CD14-positive monocyte (primary cell): ENCODE measurements around the gene CDKN2C. TPM values are rescaled to one million over a fixed set of nuclear protein-coding genes. Genes with fewer than 3 reads are reported as not detected.
"Not testable (repeated sequence)": the region's sequence is repeated elsewhere in the genome, so short reads cannot be mapped to it uniquely, and the experiment has no call there.

Experiments
- DNase-seq, 3 donors: peaks; one replicate each; pipeline ENCODE4 v3.0.0-alpha.2; 2011 to 2022
- H2AFZ ChIP-seq: 2 replicates; pipeline ENCODE4 v1.6.0; 2012; ENCODE audit warnings: mild to moderate bottlenecking, low read depth, low read length, inconsistent platforms; ENCODE audit not compliant: insufficient read depth, poor library complexity, severe bottlenecking
- H3K27ac ChIP-seq, 2 donors: 1 replicate in 1 of 2; 2 replicates in 1 of 2; pipeline ENCODE4 v1.5.1; 2012 to 2013; ENCODE audit warnings: low read length in 2 of 2, control low read depth in 1 of 2, inconsistent platforms in 1 of 2, low read depth in 1 of 2, mild to moderate bottlenecking in 1 of 2
- H3K27me3 ChIP-seq, 2 donors: one replicate each; pipeline versions ENCODE4 v1.6.0 to v1.6.1; 2011 to 2013; ENCODE audit warnings: low read length in 2 of 2; ENCODE audit not compliant: control insufficient read depth in 2 of 2, insufficient read depth in 2 of 2
- H3K36me3 ChIP-seq, 2 donors: replicated peaks in 1 of 2; 1 replicate in 1 of 2; 2 replicates in 1 of 2; pipeline versions ENCODE4 v1.5.1 to v1.6.1; 2012 to 2013; ENCODE audit warnings: low read length in 2 of 2, control low read depth in 1 of 2, inconsistent platforms in 1 of 2, mild to moderate bottlenecking in 1 of 2; ENCODE audit not compliant: insufficient read depth in 2 of 2, control insufficient read depth in 1 of 2
- H3K4me1 ChIP-seq, 2 donors: 1 replicate in 1 of 2; 2 replicates in 1 of 2; pipeline versions ENCODE4 v1.5.1 to v1.6.1; 2012 to 2013; ENCODE audit warnings: low read length in 2 of 2, control low read depth in 1 of 2, inconsistent platforms in 1 of 2, mild to moderate bottlenecking in 1 of 2, moderate library complexity in 1 of 2; ENCODE audit not compliant: insufficient read depth in 2 of 2, control insufficient read depth in 1 of 2
- H3K4me2 ChIP-seq: replicated peaks from 2 replicates; pipeline ENCODE3; 2012; ENCODE audit warnings: low read length, moderate library complexity, mild to moderate bottlenecking; ENCODE audit not compliant: poor library complexity, severe bottlenecking; ENCODE audit errors: extremely low read depth
- H3K4me3 ChIP-seq, 3 experiments: fragments of 200-600 bp in 1 of 3; sonication (generic) in 1 of 3; replicated peaks in 1 of 3; 1 replicate in 2 of 3; 2 replicates in 1 of 3; pipeline ENCODE4 v1.5.1; 2011 to 2013; ENCODE audit warnings: low read length in 3 of 3, mild to moderate bottlenecking in 3 of 3, control low read depth in 2 of 3, low read depth in 2 of 3, inconsistent platforms in 1 of 3, moderate library complexity in 1 of 3
- H3K79me2 ChIP-seq: 2 replicates; pipeline ENCODE4 v1.6.0; 2012; ENCODE audit warnings: mild to moderate bottlenecking, control low read depth, inconsistent platforms, low read length, moderate library complexity; ENCODE audit not compliant: insufficient read depth
- H3K9ac ChIP-seq: 2 replicates; pipeline ENCODE4 v1.6.0; 2017; ENCODE audit warnings: low read length, mild to moderate bottlenecking; ENCODE audit not compliant: insufficient read depth, poor library complexity, severe bottlenecking
- H3K9me3 ChIP-seq, 2 donors: replicated peaks in 1 of 2; 1 replicate in 1 of 2; 2 replicates in 1 of 2; pipeline versions ENCODE4 v1.5.1 to v1.6.1; 2012 to 2013; ENCODE audit warnings: low read length in 2 of 2, control low read depth in 1 of 2; ENCODE audit not compliant: control insufficient read depth in 1 of 2, insufficient read depth in 1 of 2
- H4K20me1 ChIP-seq: 2 replicates; pipeline ENCODE4 v1.6.0; 2012; ENCODE audit warnings: mild to moderate bottlenecking, low read length, control low read depth, moderate library complexity; ENCODE audit not compliant: insufficient read depth
- H3K27ac Mint-ChIP-seq, 7 donors: one replicate each; pipeline ENCODE4 v1.8.0; 2020; ENCODE audit warnings: mild to moderate bottlenecking in 7 of 7, mixed read lengths in 7 of 7, moderate library complexity in 6 of 7, inconsistent platforms in 2 of 7
- H3K27me3 Mint-ChIP-seq, 3 donors: one replicate each; pipeline ENCODE4 v1.8.0; 2021 to 2022; ENCODE audit warnings: low read depth in 3 of 3, mild to moderate bottlenecking in 3 of 3, mixed read lengths in 3 of 3, moderate library complexity in 3 of 3, inconsistent platforms in 1 of 3
- H3K36me3 Mint-ChIP-seq, 2 donors: one replicate each; pipeline ENCODE4 v1.8.0; 2020; ENCODE audit warnings: mixed read lengths in 2 of 2, inconsistent platforms in 1 of 2, mild to moderate bottlenecking in 1 of 2
- H3K4me1 Mint-ChIP-seq: one replicate; pipeline ENCODE4 v1.8.0; 2020; ENCODE audit warnings: mild to moderate bottlenecking, mixed read lengths
- H3K4me3 Mint-ChIP-seq, 2 donors: one replicate each; pipeline ENCODE4 v1.8.0; 2020; ENCODE audit warnings: mild to moderate bottlenecking in 2 of 2, mixed read lengths in 2 of 2, moderate library complexity in 1 of 2
- H3K9me3 Mint-ChIP-seq, 7 donors: one replicate each; pipeline ENCODE4 v1.8.0; 2020 to 2022; ENCODE audit warnings: mixed read lengths in 7 of 7, mild to moderate bottlenecking in 6 of 7, moderate library complexity in 6 of 7, inconsistent platforms in 2 of 7
- WGBS: methylation state at CpG from one replicate; pipeline ENCODE4 v1.1.5; 2013; ENCODE audit warnings: missing lambda C conversion rate; ENCODE audit not compliant: insufficient coverage; 5-methylcytosine and 5-hydroxymethylcytosine counted together
- intact Hi-C, 2 donors: fragments of 100-400 bp; cut with micrococcal nuclease; formaldehyde crosslinking; loops; one replicate each; pipeline versions ENCODE4 v1.15.0 to v1.15.1; 2023
- polyA plus RNA-seq, 3 donors: library from polyadenylated mRNA; depleted of rRNA in 1 of 3; unstranded in 2 of 3; stranded (reverse) in 1 of 3; fragments of 300-500 nt in 2 of 3; fragments of >200 nt in 1 of 3; fragmentation: Illumina TruSeq in 2 of 3; gene quantifications; 1 replicate in 2 of 3; 2 replicates in 1 of 3; pipeline ENCODE4 v1.2.3, GENCODE V29; 2012 to 2021
- TF ChIP-seq, protein P1 (sequence below): fragments of 200-600 bp; IDR thresholded peaks from one replicate; pipeline ENCODE4 v1.8.0; 2022; ENCODE audit warnings: antibody characterized with exemption, mild to moderate bottlenecking

CDKN2C gene
- polyA plus RNA-seq, 3 donors = 5.3 to 9.9 (median 7.4) TPM

GRCh38 chr1:50995651-50996050 lies 25.6 kb downstream of the CDKN2C start:
- Mint-ChIP-seq H3K4me1 (peaks cover 8% of the 10 kb centered on the region), H3K27me3 (peaks cover 12 to 24% (median 21%) of the 10 kb centered on the region in 3 donors), H3K9me3 (peaks cover 0 to 10% (median 2%) of the 10 kb centered on the region in 7 donors), H3K36me3 (no peaks in the 10 kb centered on the region), H3K27ac (no peak overlapping the region), H3K4me3 (no peak overlapping the region)
- H3K4me2 ChIP-seq = no peak overlapping the region
- WGBS = no CpG with 5 or more reads among the region's 1 CpG
- H3K36me3 ChIP-seq = no peaks in the 10 kb centered on the region
- TF ChIP-seq, protein P1, sequence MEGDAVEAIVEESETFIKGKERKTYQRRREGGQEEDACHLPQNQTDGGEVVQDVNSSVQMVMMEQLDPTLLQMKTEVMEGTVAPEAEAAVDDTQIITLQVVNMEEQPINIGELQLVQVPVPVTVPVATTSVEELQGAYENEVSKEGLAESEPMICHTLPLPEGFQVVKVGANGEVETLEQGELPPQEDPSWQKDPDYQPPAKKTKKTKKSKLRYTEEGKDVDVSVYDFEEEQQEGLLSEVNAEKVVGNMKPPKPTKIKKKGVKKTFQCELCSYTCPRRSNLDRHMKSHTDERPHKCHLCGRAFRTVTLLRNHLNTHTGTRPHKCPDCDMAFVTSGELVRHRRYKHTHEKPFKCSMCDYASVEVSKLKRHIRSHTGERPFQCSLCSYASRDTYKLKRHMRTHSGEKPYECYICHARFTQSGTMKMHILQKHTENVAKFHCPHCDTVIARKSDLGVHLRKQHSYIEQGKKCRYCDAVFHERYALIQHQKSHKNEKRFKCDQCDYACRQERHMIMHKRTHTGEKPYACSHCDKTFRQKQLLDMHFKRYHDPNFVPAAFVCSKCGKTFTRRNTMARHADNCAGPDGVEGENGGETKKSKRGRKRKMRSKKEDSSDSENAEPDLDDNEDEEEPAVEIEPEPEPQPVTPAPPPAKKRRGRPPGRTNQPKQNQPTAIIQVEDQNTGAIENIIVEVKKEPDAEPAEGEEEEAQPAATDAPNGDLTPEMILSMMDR = no peak
- no peaks in the 10 kb centered on the region for H4K20me1 ChIP-seq
- H3K4me3 ChIP-seq = no peak overlapping the region
- peaks cover 3 to 5% of the 10 kb centered on the region in 2 donors for H3K27me3 ChIP-seq
- H2AFZ ChIP-seq = no peak overlapping the region
- intact Hi-C loops = no loop called here
- H3K4me1 ChIP-seq = peaks cover 5 to 6% of the 10 kb centered on the region in 2 donors
- no peak overlapping the region for H3K9ac ChIP-seq
- H3K9me3 ChIP-seq = no peaks in the 10 kb centered on the region
- no peaks in the 10 kb centered on the region for H3K79me2 ChIP-seq
- DNase-seq = no peak
- H3K27ac ChIP-seq = no peak overlapping the region

GRCh38 chr1:50996083-50996482 lies 26.0 kb downstream of the CDKN2C start:
- H2AFZ ChIP-seq = no peak overlapping the region
- TF ChIP-seq, protein P1 = no peak
- H3K9me3 ChIP-seq = no peaks in the 10 kb centered on the region
- no peak for DNase-seq
- Mint-ChIP-seq H3K27ac (no peak overlapping the region), H3K9me3 (peaks cover 0 to 10% (median 2%) of the 10 kb centered on the region in 7 donors), H3K4me1 (peaks cover 8% of the 10 kb centered on the region), H3K36me3 (no peaks in the 10 kb centered on the region), H3K27me3 (peaks cover 12 to 24% (median 21%) of the 10 kb centered on the region in 3 donors), H3K4me3 (peak overlapping the region in 1 of 2 donors; percentile 33)
- H3K4me3 ChIP-seq = no peak overlapping the region
- peaks cover 3 to 5% of the 10 kb centered on the region in 2 donors for H3K27me3 ChIP-seq
- peaks cover 5 to 6% of the 10 kb centered on the region in 2 donors for H3K4me1 ChIP-seq
- WGBS = 80% methylated on average over 1 of the region's 3 CpGs
- H3K27ac ChIP-seq = no peak overlapping the region
- H4K20me1 ChIP-seq = no peaks in the 10 kb centered on the region
- H3K79me2 ChIP-seq = no peaks in the 10 kb centered on the region
- intact Hi-C loops = no loop called here
- no peak overlapping the region for H3K4me2 ChIP-seq
- no peak overlapping the region for H3K9ac ChIP-seq
- no peaks in the 10 kb centered on the region for H3K36me3 ChIP-seq

DNA sequence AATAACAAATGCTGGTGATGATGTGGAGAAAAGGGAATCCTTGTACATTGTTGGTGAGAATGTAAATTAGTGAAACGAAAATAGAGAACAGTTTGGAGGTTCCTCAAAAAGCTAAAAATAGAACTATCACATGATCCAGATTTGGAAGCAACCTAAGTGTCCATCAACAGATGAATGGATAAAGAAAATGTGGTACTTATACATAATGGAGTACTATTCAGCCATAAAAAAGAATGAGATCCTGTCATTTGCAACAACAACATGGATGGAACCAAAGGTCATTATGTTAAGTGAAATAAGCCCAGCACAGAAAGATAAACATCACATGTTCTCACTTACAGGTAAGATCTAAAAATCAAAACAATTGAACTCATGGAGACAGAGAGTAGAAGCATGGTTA lies 29.3 kb downstream of the CDKN2C start:
- H3K4me3 Mint-ChIP-seq, H3K36me3 ChIP-seq, H3K36me3 Mint-ChIP-seq, H3K4me3 ChIP-seq, H3K27me3 ChIP-seq, H3K27ac ChIP-seq, H3K27ac Mint-ChIP-seq, H3K9me3 Mint-ChIP-seq, H3K4me2 ChIP-seq, intact Hi-C loops, H4K20me1 ChIP-seq, H3K4me1 Mint-ChIP-seq, H3K4me1 ChIP-seq, H2AFZ ChIP-seq, H3K9ac ChIP-seq, H3K9me3 ChIP-seq, H3K79me2 ChIP-seq: not testable (repeated sequence)
- WGBS = no CpG with 5 or more reads among the region's 1 CpG
- DNase-seq = peak in 1 of 3 donors; percentile 3
- H3K27me3 Mint-ChIP-seq = peaks cover 17 to 19% (median 19%) of the 10 kb centered on the region in 3 donors
